Activated CD8-positive, alpha-beta memory T cell treated with anti-CD3 and anti-CD28 coated beads for 36 hours (primary cell): ENCODE results near the gene TSSC4. TPM values are rescaled to one million over a fixed set of nuclear protein-coding genes. Genes with fewer than 3 reads are reported as not detected.

Experiments
- CTCF ChIA-PET: fragments of 350-600 bp; sonication (Branson Sonifier 250); formaldehyde crosslinking; loops from one replicate; lab custom pipeline; 2021; ENCODE audit warnings: antibody characterized with exemption; lab: Charles Lee
- POLR2A ChIA-PET: fragments of 350-600 bp; sonication (Branson Sonifier 250); formaldehyde crosslinking; loops from one replicate; lab custom pipeline; 2021; ENCODE audit warnings: antibody characterized with exemption; lab: Charles Lee
- total RNA-seq, 2 experiments: library from RNA; stranded (reverse); gene quantifications; one replicate each; pipeline ENCODE4 v1.2.3, GENCODE V29; 2021

The TSSC4 gene
- total RNA-seq, 2 experiments from 2014 or later, result 61.5 to 68.0 TPM

GRCh38 chr11:2447951-2448650 is 47.6 kb downstream of the TSSC4 start:
- POLR2A ChIA-PET, result no interaction called here
- CTCF ChIA-PET, result interaction anchor here (0.9 to 1.1 kb wide), 2 partner anchors 82 to 85 kb away, joined by 3 read pairs; no protein-coding TSS in a partner anchor

- ChIA-PET POLR2A (no interaction called here), CTCF (interaction anchor here (0.9 to 1.1 kb wide), 2 partner anchors 28 to 82 kb away, joined by 3 to 5 read pairs; no protein-coding TSS in a partner anchor)
Measured at GRCh38 chr11:2448661-2449547, 48.4 kb downstream of the TSSC4 start.

- ChIA-PET POLR2A (no interaction called here), CTCF (interaction anchor here (0.9 to 1.1 kb wide), 2 partner anchors 29 to 82 kb away, joined by 3 to 5 read pairs; no protein-coding TSS in a partner anchor)
Measured at GRCh38 chr11:2449548-2450320, 49.2 kb downstream of the TSSC4 start.

GRCh38 chr11:2450321-2451041 is 49.9 kb downstream of the TSSC4 start:
- POLR2A ChIA-PET, result no interaction called here
- CTCF ChIA-PET, result interaction anchor here (0.9 kb wide), 1 partner anchor 81 kb away, joined by 5 read pairs; no protein-coding TSS in a partner anchor

- ChIA-PET POLR2A (no interaction called here), CTCF (no interaction called here)
Measured at GRCh38 chr11:2451336-2451735, 50.8 kb downstream of the TSSC4 start.

GRCh38 chr11:2451916-2452315 is 51.4 kb downstream of the TSSC4 start:
- CTCF ChIA-PET, result interaction anchor here (1.0 kb wide), 1 partner anchor 80 kb away, joined by 5 read pairs; no protein-coding TSS in a partner anchor
- POLR2A ChIA-PET, result interaction anchor here (0.6 kb wide), 1 partner anchor 515 kb away, joined by 6 read pairs; no protein-coding TSS in a partner anchor

- CTCF ChIA-PET, result interaction anchor here (1.0 kb wide), 1 partner anchor 79 kb away, joined by 5 read pairs; no protein-coding TSS in a partner anchor
Measured at GRCh38 chr11:2452321-2453012, 51.9 kb downstream of the TSSC4 start.

GRCh38 chr11:2453436-2453835 is 52.9 kb downstream of the TSSC4 start:
- ChIA-PET POLR2A (no interaction called here), CTCF (interaction anchor here (0.9 kb wide), 1 partner anchor 79 kb away, joined by 3 read pairs; no protein-coding TSS in a partner anchor)

More at GRCh38 chr11:2452321-2453012, 51.9 kb downstream of the TSSC4 start:
- POLR2A ChIA-PET, result interaction anchor here (0.6 kb wide), 1 partner anchor 515 kb away, joined by 6 read pairs; no protein-coding TSS in a partner anchor

Other genes with a start within 250 kb of the TSSC4 start
- gene INS, start 239.5 kb upstream of the TSSC4 start, total RNA-seq, result not detected
- not detected for gene TH, start 228.9 kb upstream of the TSSC4 start, total RNA-seq
- gene ASCL2, start 130.2 kb upstream of the TSSC4 start, total RNA-seq, result 1 to 10 TPM; 1.8 to 2.8 TPM
- 1 to 10 TPM; 3.5 to 4.2 TPM for gene C11orf21, start 98.8 kb upstream of the TSSC4 start, total RNA-seq
- gene TSPAN32, start 98.7 kb upstream of the TSSC4 start, total RNA-seq, result 1 to 10 TPM; 2.8 to 2.9 TPM
- gene CD81, start 23.4 kb upstream of the TSSC4 start, total RNA-seq, result 100 to 1,000 TPM; 190 to 198 TPM
- not detected for gene TRPM5, start 43.8 kb downstream of the TSSC4 start, total RNA-seq
- 1 to 10 TPM; 3.1 to 3.9 TPM for gene KCNQ1, start 44.3 kb downstream of the TSSC4 start, total RNA-seq